ENCODE data around the gene PGAP3. TPM values are rescaled to one million over a fixed set of nuclear protein-coding genes. Genes with fewer than 3 reads are reported as not detected.

The PGAP3 gene
- total and polyA plus RNA-seq, 3 donors from 2014 or later = 21.1 to 37.4 (median 28.6) TPM

DNA sequence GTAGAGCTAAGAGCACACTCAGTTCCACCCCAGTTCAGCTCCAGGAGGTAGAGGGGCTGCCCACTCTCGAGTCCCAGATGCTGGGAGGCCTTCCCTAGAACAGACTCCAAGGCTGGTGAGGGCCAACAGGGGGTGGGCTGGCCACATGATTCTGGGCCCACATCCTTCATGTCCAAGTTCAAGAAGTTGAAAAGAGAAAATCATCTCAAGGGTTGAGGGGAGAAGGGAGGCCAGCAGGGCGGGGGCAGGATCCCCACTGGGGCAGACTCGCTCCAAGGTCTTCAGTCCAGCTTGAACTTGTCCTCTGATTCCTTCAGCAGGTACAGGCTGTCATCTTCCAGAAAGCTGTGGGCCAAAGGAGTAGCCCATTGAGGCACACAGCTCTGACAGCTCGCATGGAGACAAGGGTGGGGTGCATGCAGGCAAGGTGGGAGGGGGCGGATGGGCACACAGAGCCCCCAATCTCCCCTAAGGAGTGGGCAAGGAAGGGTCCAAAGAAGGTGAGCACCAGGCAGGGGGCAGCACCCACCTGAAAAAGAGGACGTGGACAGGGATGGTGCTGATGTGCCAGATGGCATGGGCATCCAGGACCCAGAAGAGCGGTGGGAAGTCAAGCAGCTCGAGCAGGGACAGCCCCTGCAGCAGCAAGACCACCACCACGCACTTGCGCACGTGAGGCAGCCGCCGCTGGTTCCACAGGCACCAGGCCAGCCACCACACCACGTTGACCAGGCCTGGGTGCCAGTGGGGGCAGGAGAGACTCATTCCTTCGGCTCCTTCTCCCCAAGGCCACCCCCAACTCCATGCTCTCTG is 15.1 kb downstream of the PGAP3 start:
- H3K9me3 ChIP-seq = no peaks in the 10 kb centered on the region
- intact Hi-C loops (cut with DNase I; ENCODE audit: low total_unique reads) = no loop called here
- H3K27me3 ChIP-seq = no peaks in the 10 kb centered on the region
- H3K4me1 ChIP-seq = peaks cover 4% of the 10 kb centered on the region
- H3K36me3 ChIP-seq (ENCODE audit: low read depth, missing control alignments) = no peaks in the 10 kb centered on the region
- no peak overlapping the region for H3K27ac ChIP-seq
- DNase-seq = no peak
- TF ChIP-seq CTCF (IDR thresholded peaks at IDR 0.05) (no peak), POLR2A (IDR thresholded peaks at IDR 0.05) (no peak)
- no peak overlapping the region for H3K4me3 ChIP-seq
- 82 to 90% methylated on average over 11 to 15 of the region's 15 CpGs for WGBS, 2 donors

- peak; percentile 57 for DNase-seq
Measured at GRCh38 chr17:39671651-39672521, 16.0 kb downstream of the PGAP3 start.

GRCh38 chr17:39670746-39671145 is 17.1 kb downstream of the PGAP3 start:
- Histone ChIP-seq H3K4me3 (no peak overlapping the region), H3K27me3 (no peaks in the 10 kb centered on the region), H3K4me1 (peaks cover 18% of the 10 kb centered on the region), H3K36me3 (ENCODE audit: low read depth, missing control alignments) (no peaks in the 10 kb centered on the region), H3K27ac (no peak overlapping the region), H3K9me3 (no peaks in the 10 kb centered on the region)
- intact Hi-C loops (cut with DNase I; ENCODE audit: low total_unique reads) = no loop called here
- 66 to 67% methylated on average over 4 of the region's 4 CpGs for WGBS, 2 donors
- no peak for DNase-seq
- TF ChIP-seq POLR2A (IDR thresholded peaks at IDR 0.05) = no peak
- TF ChIP-seq CTCF (IDR thresholded peaks at IDR 0.05) = no peak

More at GRCh38 chr17:39671651-39672521, 16.0 kb downstream of the PGAP3 start:
- TF ChIP-seq CTCF (IDR thresholded peaks at IDR 0.05) = peak; percentile 29 to 60 (median 41)
- no peak for TF ChIP-seq POLR2A (IDR thresholded peaks at IDR 0.05)
- H3K27me3 ChIP-seq = no peaks in the 10 kb centered on the region
- no peak overlapping the region for H3K27ac ChIP-seq
- WGBS, 2 donors = 60 to 79% methylated on average over 8 to 19 of the region's 19 CpGs
- H3K9me3 ChIP-seq = no peaks in the 10 kb centered on the region
- no peaks in the 10 kb centered on the region for H3K36me3 ChIP-seq (ENCODE audit: low read depth, missing control alignments)
- peaks cover 12% of the 10 kb centered on the region for H3K4me1 ChIP-seq
- intact Hi-C loops (cut with DNase I; ENCODE audit: low total_unique reads) = no loop called here
- H3K4me3 ChIP-seq = no peak overlapping the region

GRCh38 chr17:39669897-39670735 is 17.7 kb downstream of the PGAP3 start:
- H3K4me3 ChIP-seq = no peak overlapping the region
- H3K4me1 ChIP-seq = peaks cover 18% of the 10 kb centered on the region
- WGBS, 2 donors = 85 to 88% methylated on average over 15 to 23 of the region's 23 CpGs
- H3K36me3 ChIP-seq (ENCODE audit: low read depth, missing control alignments) = no peaks in the 10 kb centered on the region
- no peak for TF ChIP-seq POLR2A (IDR thresholded peaks at IDR 0.05)
- TF ChIP-seq CTCF (IDR thresholded peaks at IDR 0.05) = no peak
- no peak for DNase-seq
- H3K27ac ChIP-seq = no peak overlapping the region
- H3K27me3 ChIP-seq = no peaks in the 10 kb centered on the region
- H3K9me3 ChIP-seq = no peaks in the 10 kb centered on the region
- intact Hi-C loops (cut with DNase I; ENCODE audit: low total_unique reads) = no loop called here
